Endothelial cell (in vitro differentiated cells): ENCODE measurements around the gene NBEA. TPM values are rescaled to one million over a fixed set of nuclear protein-coding genes. Genes with fewer than 3 reads are reported as not detected.

Experiments
- DNase-seq: peaks from one replicate; pipeline ENCODE4 v3.0.0; 2021; ENCODE audit warnings: low spot score
- H3K27ac Mint-ChIP-seq: one replicate; pipeline ENCODE4 v1.8.0; 2021; ENCODE audit warnings: mixed read lengths, inconsistent platforms; ENCODE audit not compliant: unreplicated experiment
- H3K27me3 Mint-ChIP-seq: one replicate; pipeline ENCODE4 v1.8.0; 2021; ENCODE audit warnings: mild to moderate bottlenecking, moderate library complexity, mixed read lengths, inconsistent platforms; ENCODE audit not compliant: unreplicated experiment
- H3K36me3 Mint-ChIP-seq: one replicate; pipeline ENCODE4 v1.8.0; 2021; ENCODE audit warnings: mild to moderate bottlenecking, low read depth, mixed read lengths, inconsistent platforms; ENCODE audit not compliant: unreplicated experiment
- H3K4me1 Mint-ChIP-seq: one replicate; pipeline ENCODE4 v1.8.0; 2021; ENCODE audit warnings: mild to moderate bottlenecking, mixed read lengths, inconsistent platforms; ENCODE audit not compliant: unreplicated experiment
- H3K4me3 Mint-ChIP-seq: one replicate; pipeline ENCODE4 v1.8.0; 2021; ENCODE audit warnings: mild to moderate bottlenecking, mixed read lengths, inconsistent platforms; ENCODE audit not compliant: unreplicated experiment
- H3K9me3 Mint-ChIP-seq: one replicate; pipeline ENCODE4 v1.8.0; 2021; ENCODE audit warnings: mixed read lengths, inconsistent platforms; ENCODE audit not compliant: unreplicated experiment
- CTCF ChIP-seq: fragments of 200-600 bp; sonication (generic); IDR thresholded peaks from one replicate; pipeline ENCODE4 v1.5.0; 2021; ENCODE audit warnings: antibody characterized with exemption; ENCODE audit not compliant: unreplicated experiment
- total RNA-seq: library from RNA; stranded (reverse); fragmentation: NEBNext Ultra II Directional; extraction: Animal tissue kit (Norgen Biotek cat#: 25700); gene quantifications from one replicate; pipeline ENCODE4 v1.2.1, GENCODE V29; 2021; ENCODE audit not compliant: unreplicated experiment

NBEA gene
- total RNA-seq, 1 donor from 2014 or later, result 11.7 TPM

- Mint-ChIP-seq H3K4me1 (no peaks in the 10 kb centered on the region), H3K4me3 (no peak overlapping the region), H3K27me3 (peaks cover 3% of the 10 kb centered on the region), H3K27ac (no peak overlapping the region), H3K9me3 (no peaks in the 10 kb centered on the region), H3K36me3 (no peaks in the 10 kb centered on the region)
- DNase-seq, result no peak
- no peak for TF ChIP-seq CTCF
Observed at GRCh38 chr13:35711909-35712308, 769.8 kb downstream of the NBEA start.

GRCh38 chr13:35712907-35713761 lies 771.1 kb downstream of the NBEA start:
- no peak overlapping the region for H3K27ac Mint-ChIP-seq
- H3K27me3 Mint-ChIP-seq, result peaks cover 3% of the 10 kb centered on the region
- H3K4me3 Mint-ChIP-seq, result no peak overlapping the region
- H3K36me3 Mint-ChIP-seq, result no peaks in the 10 kb centered on the region
- no peak for DNase-seq
- no peak for TF ChIP-seq CTCF
- H3K9me3 Mint-ChIP-seq, result no peaks in the 10 kb centered on the region
- no peaks in the 10 kb centered on the region for H3K4me1 Mint-ChIP-seq

GRCh38 chr13:35714121-35714520 lies 772.1 kb downstream of the NBEA start:
- Mint-ChIP-seq H3K27ac (no peak overlapping the region), H3K9me3 (no peaks in the 10 kb centered on the region), H3K36me3 (no peaks in the 10 kb centered on the region), H3K4me3 (no peak overlapping the region), H3K4me1 (peaks cover 2% of the 10 kb centered on the region), H3K27me3 (peaks cover 3% of the 10 kb centered on the region)
- no peak for DNase-seq
- no peak for TF ChIP-seq CTCF

GRCh38 chr13:35714588-35715377 lies 772.7 kb downstream of the NBEA start:
- H3K9me3 Mint-ChIP-seq, result no peaks in the 10 kb centered on the region
- peaks cover 4% of the 10 kb centered on the region for H3K4me1 Mint-ChIP-seq
- no peak for TF ChIP-seq CTCF
- H3K27me3 Mint-ChIP-seq, result peaks cover 3% of the 10 kb centered on the region
- H3K27ac Mint-ChIP-seq, result no peak overlapping the region
- DNase-seq, result no peak
- no peak overlapping the region for H3K4me3 Mint-ChIP-seq
- H3K36me3 Mint-ChIP-seq, result no peaks in the 10 kb centered on the region

- Mint-ChIP-seq H3K4me3 (no peak overlapping the region), H3K27ac (no peak overlapping the region), H3K27me3 (no peaks in the 10 kb centered on the region), H3K9me3 (no peaks in the 10 kb centered on the region), H3K4me1 (peaks cover 4% of the 10 kb centered on the region), H3K36me3 (no peaks in the 10 kb centered on the region)
- TF ChIP-seq CTCF, result no peak
- no peak for DNase-seq
Observed at GRCh38 chr13:35716186-35716585, 774.1 kb downstream of the NBEA start.
